Natural killer cell (primary cell): ENCODE measurements around the gene HERC6. TPM values are rescaled to one million over a fixed set of nuclear protein-coding genes. Genes with fewer than 3 reads are reported as not detected.

Experiments
- ATAC-seq, 3 donors: fragments of 150-1000 bp in 2 of 3; fragments of 200-7000 bp in 1 of 3; cut with Tn5 transposase; 1 replicate in 1 of 3; 2 replicates in 2 of 3; pipeline ENCODE4 v1.10.0; 2021; ENCODE audit warnings: mild to moderate bottlenecking in 2 of 3, moderate library complexity in 2 of 3
- DNase-seq, 2 donors: peaks; one replicate each; pipeline versions ENCODE4 v3.0.0 to v3.0.0-alpha.2; 2013 to 2021; ENCODE audit warnings: mixed read lengths in 1 of 2
- H3K27ac ChIP-seq: one replicate; pipeline ENCODE4 v1.5.1; 2013; ENCODE audit warnings: mild to moderate bottlenecking, low read length
- H3K27me3 ChIP-seq: one replicate; pipeline ENCODE4 v1.6.1; 2013; ENCODE audit warnings: low read length; ENCODE audit not compliant: control insufficient read depth, insufficient read depth
- H3K36me3 ChIP-seq: one replicate; pipeline ENCODE4 v1.6.1; 2013; ENCODE audit warnings: low read length; ENCODE audit not compliant: control insufficient read depth, insufficient read depth
- H3K4me1 ChIP-seq: one replicate; pipeline ENCODE4 v1.6.1; 2013; ENCODE audit warnings: low read length; ENCODE audit not compliant: control insufficient read depth, insufficient read depth
- H3K4me3 ChIP-seq: one replicate; pipeline ENCODE4 v1.5.1; 2013; ENCODE audit warnings: low read length
- H3K9me3 ChIP-seq: one replicate; pipeline ENCODE4 v1.6.1; 2013; ENCODE audit warnings: low read length; ENCODE audit not compliant: control insufficient read depth, insufficient read depth
- H3K27ac Mint-ChIP-seq, 2 donors: one replicate each; pipeline ENCODE4 v1.8.0; 2022; ENCODE audit warnings: mild to moderate bottlenecking in 2 of 2, mixed read lengths in 2 of 2, moderate library complexity in 1 of 2
- H3K27me3 Mint-ChIP-seq, 2 donors: one replicate each; pipeline ENCODE4 v1.8.0; 2022; ENCODE audit warnings: low read depth in 2 of 2, mixed read lengths in 2 of 2
- H3K36me3 Mint-ChIP-seq: one replicate; pipeline ENCODE4 v1.8.0; 2022; ENCODE audit warnings: mixed read lengths
- H3K4me1 Mint-ChIP-seq, 2 donors: one replicate each; pipeline ENCODE4 v1.8.0; 2022; ENCODE audit warnings: mixed read lengths in 2 of 2
- H3K4me3 Mint-ChIP-seq: one replicate; pipeline ENCODE4 v1.8.0; 2022; ENCODE audit warnings: mild to moderate bottlenecking, moderate library complexity, mixed read lengths
- H3K9me3 Mint-ChIP-seq, 2 donors: one replicate each; pipeline ENCODE4 v1.8.0; 2022; ENCODE audit warnings: mixed read lengths in 2 of 2
- WGBS: methylation state at CpG from one replicate; pipeline ENCODE4 v1.1.7; 2013; ENCODE audit warnings: missing lambda C conversion rate; ENCODE audit not compliant: insufficient coverage; 5-methylcytosine and 5-hydroxymethylcytosine counted together
- intact Hi-C: fragments of 100-400 bp; cut with micrococcal nuclease; formaldehyde crosslinking; loops from one replicate; pipeline ENCODE4 v1.14.2; 2022
- total RNA-seq, 4 donors: library from RNA; stranded (reverse); fragments of 120-200 nt in 1 of 4; gene quantifications; one replicate each; pipeline versions ENCODE4 v1.2.3 to v1.2.4, GENCODE V29; 2013 to 2022
- TF ChIP-seq, protein P1 (sequence below): fragments of 200-600 bp; IDR thresholded peaks from one replicate; pipeline ENCODE4 v1.8.0; 2022; ENCODE audit warnings: antibody characterized with exemption

The HERC6 gene
- total RNA-seq, 3 donors from 2014 or later (not counting 1 experiment from before 2014, with no cell fraction given), result 8.3 to 18.0 (median 17.5) TPM

- no peaks in the 10 kb centered on the region for H3K27me3 Mint-ChIP-seq
- Histone ChIP-seq H3K4me1 (no peaks in the 10 kb centered on the region), H3K9me3 (no peaks in the 10 kb centered on the region), H3K27ac (no peak overlapping the region), H3K36me3 (peaks cover 40% of the 10 kb centered on the region), H3K27me3 (no peaks in the 10 kb centered on the region), H3K4me3 (no peak overlapping the region)
- TF ChIP-seq, protein P1, sequence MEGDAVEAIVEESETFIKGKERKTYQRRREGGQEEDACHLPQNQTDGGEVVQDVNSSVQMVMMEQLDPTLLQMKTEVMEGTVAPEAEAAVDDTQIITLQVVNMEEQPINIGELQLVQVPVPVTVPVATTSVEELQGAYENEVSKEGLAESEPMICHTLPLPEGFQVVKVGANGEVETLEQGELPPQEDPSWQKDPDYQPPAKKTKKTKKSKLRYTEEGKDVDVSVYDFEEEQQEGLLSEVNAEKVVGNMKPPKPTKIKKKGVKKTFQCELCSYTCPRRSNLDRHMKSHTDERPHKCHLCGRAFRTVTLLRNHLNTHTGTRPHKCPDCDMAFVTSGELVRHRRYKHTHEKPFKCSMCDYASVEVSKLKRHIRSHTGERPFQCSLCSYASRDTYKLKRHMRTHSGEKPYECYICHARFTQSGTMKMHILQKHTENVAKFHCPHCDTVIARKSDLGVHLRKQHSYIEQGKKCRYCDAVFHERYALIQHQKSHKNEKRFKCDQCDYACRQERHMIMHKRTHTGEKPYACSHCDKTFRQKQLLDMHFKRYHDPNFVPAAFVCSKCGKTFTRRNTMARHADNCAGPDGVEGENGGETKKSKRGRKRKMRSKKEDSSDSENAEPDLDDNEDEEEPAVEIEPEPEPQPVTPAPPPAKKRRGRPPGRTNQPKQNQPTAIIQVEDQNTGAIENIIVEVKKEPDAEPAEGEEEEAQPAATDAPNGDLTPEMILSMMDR, result no peak
- 100% methylated on average over 2 of the region's 2 CpGs for WGBS
- ATAC-seq (no peak), DNase-seq (no peak)
- intact Hi-C loops, result no loop called here
- no peaks in the 10 kb centered on the region for H3K4me1 Mint-ChIP-seq
- H3K4me3 Mint-ChIP-seq, result no peak overlapping the region
- no peak overlapping the region for H3K27ac Mint-ChIP-seq
- no peaks in the 10 kb centered on the region for H3K9me3 Mint-ChIP-seq
- H3K36me3 Mint-ChIP-seq, result peaks cover 3% of the 10 kb centered on the region
These were observed 19.7 kb downstream of the HERC6 start for GRCh38 chr4:88398381-88398780.

DNA sequence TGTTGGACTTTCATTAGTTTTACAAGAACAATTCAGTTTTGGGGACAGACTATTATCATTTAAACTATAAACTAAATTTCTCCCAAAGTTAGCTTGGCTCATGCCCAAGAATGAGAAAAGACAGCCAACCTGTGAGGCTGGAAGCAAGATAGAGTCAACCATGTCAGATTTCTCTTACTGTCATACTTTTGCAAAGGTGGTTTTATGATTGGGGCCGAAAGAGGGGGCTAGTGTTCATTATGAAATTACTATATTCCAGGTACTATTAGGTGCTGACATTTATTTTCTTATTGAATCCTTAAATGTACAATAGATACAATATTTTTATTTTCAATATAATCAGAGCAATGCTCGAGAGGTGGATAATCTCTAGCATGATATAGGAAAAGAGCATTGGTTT, 30.6 kb downstream of the HERC6 start:
- no peak for ATAC-seq
- Mint-ChIP-seq H3K27ac (no peak overlapping the region), H3K9me3 (no peaks in the 10 kb centered on the region), H3K27me3 (no peaks in the 10 kb centered on the region), H3K4me1 (no peaks in the 10 kb centered on the region), H3K36me3 (no peaks in the 10 kb centered on the region), H3K4me3 (no peak overlapping the region)
- no peaks in the 10 kb centered on the region for H3K4me1 ChIP-seq
- no CpG with 5 or more reads among the region's 2 CpGs for WGBS
- no peaks in the 10 kb centered on the region for H3K9me3 ChIP-seq
- H3K27ac ChIP-seq, result no peak overlapping the region
- TF ChIP-seq, protein P1, result no peak
- peaks cover 25% of the 10 kb centered on the region for H3K36me3 ChIP-seq
- no peak for DNase-seq
- no peak overlapping the region for H3K4me3 ChIP-seq
- no peaks in the 10 kb centered on the region for H3K27me3 ChIP-seq
- intact Hi-C loops, result no loop called here

DNA sequence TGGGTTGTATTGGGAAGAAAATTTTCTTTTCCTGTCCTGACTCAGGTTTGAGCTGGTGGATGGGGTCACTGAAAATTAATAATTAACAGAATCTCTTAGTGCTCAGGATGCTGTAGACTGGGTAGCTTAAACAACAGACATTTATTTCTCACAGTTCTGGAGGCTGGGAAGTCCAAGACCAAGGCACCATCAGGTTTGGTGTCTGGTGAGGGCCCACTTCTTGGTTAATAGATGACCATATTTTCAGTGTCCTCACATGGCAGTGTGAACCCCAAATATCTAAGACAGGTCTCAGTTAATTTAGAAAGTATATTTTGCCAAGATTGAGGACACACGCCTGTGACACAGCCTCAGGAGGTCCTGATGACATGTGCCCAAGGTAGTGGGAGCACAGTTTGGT, 31.1 kb downstream of the HERC6 start:
- Histone ChIP-seq H3K27ac (no peak overlapping the region), H3K27me3 (no peaks in the 10 kb centered on the region), H3K4me3 (no peak overlapping the region), H3K4me1 (no peaks in the 10 kb centered on the region), H3K9me3 (no peaks in the 10 kb centered on the region), H3K36me3 (peaks cover 25% of the 10 kb centered on the region)
- H3K36me3 Mint-ChIP-seq, result no peaks in the 10 kb centered on the region
- H3K9me3 Mint-ChIP-seq, result no peaks in the 10 kb centered on the region
- no peak overlapping the region for H3K27ac Mint-ChIP-seq
- 100% methylated on average over 1 of the region's 1 CpG for whole genome bisulfite sequencing
- no peak overlapping the region for H3K4me3 Mint-ChIP-seq
- intact Hi-C loops, result no loop called here
- DNase-seq, result no peak
- no peaks in the 10 kb centered on the region for H3K4me1 Mint-ChIP-seq
- H3K27me3 Mint-ChIP-seq, result no peaks in the 10 kb centered on the region
- TF ChIP-seq, protein P1, result no peak
- no peak for ATAC-seq

- H3K4me3 Mint-ChIP-seq, result no peak overlapping the region
- Histone ChIP-seq H3K27me3 (no peaks in the 10 kb centered on the region), H3K9me3 (no peaks in the 10 kb centered on the region), H3K4me3 (no peak overlapping the region), H3K36me3 (peaks cover 26% of the 10 kb centered on the region), H3K27ac (no peak overlapping the region), H3K4me1 (no peaks in the 10 kb centered on the region)
- no peaks in the 10 kb centered on the region for H3K27me3 Mint-ChIP-seq
- H3K9me3 Mint-ChIP-seq, result no peaks in the 10 kb centered on the region
- H3K27ac Mint-ChIP-seq, result no peak overlapping the region
- ATAC-seq (no peak), DNase-seq (no peak)
- peaks cover 9% of the 10 kb centered on the region for H3K36me3 Mint-ChIP-seq
- no peaks in the 10 kb centered on the region for H3K4me1 Mint-ChIP-seq
- WGBS, result 79% methylated on average over 3 of the region's 3 CpGs
- TF ChIP-seq, protein P1, result no peak
- intact Hi-C loops, result no loop called here
These were observed 32.9 kb downstream of the HERC6 start for GRCh38 chr4:88411491-88412096.
